PC-9 (cell line): Measurements from ENCODE around the gene PPP2R2B.

Experiments
- EZH2 ChIP-seq: fragments of 200-600 bp; sonication (generic); IDR thresholded peaks from 2 replicates; pipeline ENCODE4 v1.8.0; 2017; ENCODE audit warnings: antibody characterized with exemption, low read depth
- TF ChIP-seq, protein P1 (sequence below): fragments of 200-600 bp; sonication (generic); conservative IDR thresholded peaks from 2 replicates; pipeline ENCODE4 v1.6.1; 2017; ENCODE audit warnings: mixed run types, antibody characterized with exemption, mild to moderate bottlenecking, moderate library complexity

DNA sequence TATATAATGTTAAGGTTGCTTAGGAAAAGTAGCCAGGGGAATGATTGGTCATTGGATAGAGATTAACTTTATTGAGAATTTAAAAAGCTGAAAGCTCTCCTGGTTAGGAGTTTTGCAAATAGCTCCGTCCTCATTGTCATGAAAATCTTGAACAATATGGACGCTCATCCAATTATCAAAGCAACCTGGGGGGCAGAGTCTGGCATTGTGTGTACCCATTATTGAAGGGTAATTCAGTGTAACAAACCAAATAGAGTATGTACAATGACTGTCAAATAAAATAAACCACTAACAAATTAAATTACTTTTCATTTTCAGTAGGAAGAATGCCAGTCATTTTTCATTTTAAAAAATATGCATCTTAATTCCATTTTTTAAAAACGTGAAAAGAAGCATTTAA, 218.6 kb downstream of the PPP2R2B start:
- TF ChIP-seq, protein P1, sequence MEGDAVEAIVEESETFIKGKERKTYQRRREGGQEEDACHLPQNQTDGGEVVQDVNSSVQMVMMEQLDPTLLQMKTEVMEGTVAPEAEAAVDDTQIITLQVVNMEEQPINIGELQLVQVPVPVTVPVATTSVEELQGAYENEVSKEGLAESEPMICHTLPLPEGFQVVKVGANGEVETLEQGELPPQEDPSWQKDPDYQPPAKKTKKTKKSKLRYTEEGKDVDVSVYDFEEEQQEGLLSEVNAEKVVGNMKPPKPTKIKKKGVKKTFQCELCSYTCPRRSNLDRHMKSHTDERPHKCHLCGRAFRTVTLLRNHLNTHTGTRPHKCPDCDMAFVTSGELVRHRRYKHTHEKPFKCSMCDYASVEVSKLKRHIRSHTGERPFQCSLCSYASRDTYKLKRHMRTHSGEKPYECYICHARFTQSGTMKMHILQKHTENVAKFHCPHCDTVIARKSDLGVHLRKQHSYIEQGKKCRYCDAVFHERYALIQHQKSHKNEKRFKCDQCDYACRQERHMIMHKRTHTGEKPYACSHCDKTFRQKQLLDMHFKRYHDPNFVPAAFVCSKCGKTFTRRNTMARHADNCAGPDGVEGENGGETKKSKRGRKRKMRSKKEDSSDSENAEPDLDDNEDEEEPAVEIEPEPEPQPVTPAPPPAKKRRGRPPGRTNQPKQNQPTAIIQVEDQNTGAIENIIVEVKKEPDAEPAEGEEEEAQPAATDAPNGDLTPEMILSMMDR, result no peak
- no peak for TF ChIP-seq EZH2
